ENCODE data around the gene ADGB. TPM values are rescaled to one million over a fixed set of nuclear protein-coding genes. Genes with fewer than 3 reads are reported as not detected.

ADGB gene
- total RNA-seq, 2 experiments from 2014 or later = not detected

DNA sequence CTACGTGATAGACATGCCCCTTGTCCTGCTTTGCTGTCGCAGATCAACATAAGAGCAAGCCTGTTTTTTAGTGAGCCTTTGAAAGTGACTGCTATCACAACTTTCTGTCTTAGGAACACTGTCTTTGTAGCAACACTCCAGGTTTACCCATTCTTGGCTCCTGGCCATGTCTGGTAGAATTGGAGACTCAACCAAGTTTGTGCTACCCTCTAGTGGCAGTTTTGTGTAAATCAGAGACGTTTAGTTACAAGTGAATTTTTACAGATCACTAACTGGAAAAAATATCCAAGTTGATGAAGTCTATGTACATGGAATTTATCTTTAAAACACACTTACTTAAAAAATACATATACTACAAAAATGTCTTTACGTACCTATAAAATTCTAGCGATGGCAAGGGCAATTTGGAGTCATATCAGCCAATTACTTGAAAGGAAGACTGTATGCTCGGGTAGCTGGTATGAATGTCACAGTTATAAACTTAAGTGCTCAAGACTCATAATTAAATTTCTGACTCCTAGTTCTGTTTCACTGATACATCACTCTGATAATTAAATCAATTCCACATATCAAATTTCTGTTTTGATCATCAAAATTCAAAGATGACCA, 101.4 kb downstream of the ADGB start:
- Mint-ChIP-seq H3K36me3 (ENCODE audit: low read depth) (no peaks in the 10 kb centered on the region), H3K9me3 (ENCODE audit: insufficient read depth) (no peaks in the 10 kb centered on the region), H3K4me1 (ENCODE audit: low read depth) (no peaks in the 10 kb centered on the region), H3K27me3 (ENCODE audit: low read depth) (peaks cover 5% of the 10 kb centered on the region), H3K27ac (no peak overlapping the region), H3K4me3 (no peak overlapping the region)
- peak; percentile 44 for ATAC-seq
- CTCF ChIA-PET = interaction anchor here (1.2 to 2.1 kb wide), 6 partner anchors 9 to 771 kb away, joined by 3 to 14 read pairs (median 4); no protein-coding TSS in a partner anchor
- POLR2A ChIA-PET = no interaction called here
- peak; percentile 37 for DNase-seq

DNA sequence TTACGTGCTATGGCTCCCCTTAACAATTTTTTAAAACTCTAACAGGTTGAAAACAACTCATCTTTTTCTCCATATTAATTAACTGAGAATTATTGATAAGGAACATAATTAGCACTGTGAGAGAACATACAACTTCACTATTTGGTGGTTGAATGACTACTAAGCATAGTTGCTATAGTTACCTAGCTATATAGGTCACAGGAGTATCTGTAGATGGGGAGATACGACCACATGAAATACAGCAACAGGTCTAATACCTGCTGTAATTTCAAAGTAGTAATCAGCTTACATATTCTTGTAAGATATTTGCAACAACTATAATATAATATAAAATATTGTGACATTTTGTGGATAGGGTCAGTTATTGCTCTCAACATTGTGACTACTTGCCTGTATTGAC, 102.9 kb downstream of the ADGB start:
- POLR2A ChIA-PET = no interaction called here

DNA sequence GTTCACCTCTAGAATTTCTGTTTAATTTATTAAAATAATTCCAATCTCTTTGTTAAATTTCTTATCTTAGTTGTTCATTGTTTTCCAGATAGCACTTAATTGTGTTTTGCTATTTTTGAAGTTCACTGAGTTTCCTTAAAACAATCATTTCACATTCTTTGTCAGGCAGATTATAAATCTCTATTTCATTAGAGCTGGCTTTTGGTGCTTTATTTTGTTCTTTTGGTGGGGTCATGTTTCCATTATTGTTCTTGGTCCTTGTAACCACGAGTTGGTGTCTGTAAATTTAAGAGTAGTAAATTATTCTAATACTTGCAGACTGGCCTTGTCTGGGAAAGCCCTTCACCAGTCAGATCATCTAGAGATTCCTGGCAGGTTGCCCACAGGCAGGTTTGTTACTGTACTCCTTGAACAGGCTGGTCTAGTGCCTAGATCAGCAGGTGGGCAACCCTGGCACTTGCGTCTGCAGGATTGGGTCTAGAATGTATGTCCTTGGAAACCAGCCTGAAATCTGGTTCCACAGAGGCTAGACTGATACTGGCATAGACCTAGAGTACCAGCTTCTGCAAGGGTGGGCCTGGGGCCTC, 110.4 kb downstream of the ADGB start:
- Mint-ChIP-seq H3K36me3 (ENCODE audit: low read depth) (no peaks in the 10 kb centered on the region), H3K4me1 (ENCODE audit: low read depth) (no peaks in the 10 kb centered on the region), H3K9me3 (ENCODE audit: insufficient read depth) (no peaks in the 10 kb centered on the region), H3K27me3 (ENCODE audit: low read depth) (peaks cover 2% of the 10 kb centered on the region), H3K4me3 (no peak overlapping the region), H3K27ac (no peak overlapping the region)
- CTCF ChIA-PET = no interaction called here
- no peak for ATAC-seq
- POLR2A ChIA-PET = no interaction called here
- DNase-seq = no peak

More for the DNA sequence above, 102.9 kb downstream of the ADGB start:
- CTCF ChIA-PET = no interaction called here
- Mint-ChIP-seq H3K4me3 (no peak overlapping the region), H3K27ac (no peak overlapping the region), H3K4me1 (ENCODE audit: low read depth) (no peaks in the 10 kb centered on the region), H3K36me3 (ENCODE audit: low read depth) (no peaks in the 10 kb centered on the region), H3K27me3 (ENCODE audit: low read depth) (peaks cover 5% of the 10 kb centered on the region), H3K9me3 (ENCODE audit: insufficient read depth) (no peaks in the 10 kb centered on the region)
- DNase-seq (no peak), ATAC-seq (no peak)

DNA sequence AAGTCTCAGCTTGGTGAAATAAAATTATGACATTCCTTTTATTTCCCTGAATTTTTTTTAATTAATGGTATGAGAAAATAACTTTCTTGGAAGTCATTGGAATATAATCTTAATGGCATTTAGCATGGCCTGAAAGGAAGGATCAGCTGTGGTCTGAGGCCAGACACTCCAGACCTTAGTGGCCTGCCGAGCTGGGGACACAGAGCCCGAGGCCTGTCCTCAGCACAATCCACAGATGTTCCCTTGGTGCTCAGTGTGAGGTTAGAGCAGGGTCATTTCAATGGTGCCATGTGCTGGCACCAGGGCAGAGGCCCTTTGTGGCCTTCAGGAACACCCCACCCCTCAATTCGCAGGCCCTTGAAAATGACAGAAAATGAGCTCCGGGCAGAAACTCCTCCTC, 120.6 kb downstream of the ADGB start:
- Mint-ChIP-seq H3K36me3 (ENCODE audit: low read depth) (no peaks in the 10 kb centered on the region), H3K27me3 (ENCODE audit: low read depth) (no peaks in the 10 kb centered on the region), H3K9me3 (ENCODE audit: insufficient read depth) (no peaks in the 10 kb centered on the region), H3K4me3 (no peak overlapping the region), H3K4me1 (ENCODE audit: low read depth) (no peaks in the 10 kb centered on the region), H3K27ac (no peak overlapping the region)
- ATAC-seq = no peak
- ChIA-PET POLR2A (no interaction called here), CTCF (interaction anchor here (0.7 kb wide), 1 partner anchor 43 kb away, joined by 3 read pairs; no protein-coding TSS in a partner anchor)
- DNase-seq = no peak

DNA sequence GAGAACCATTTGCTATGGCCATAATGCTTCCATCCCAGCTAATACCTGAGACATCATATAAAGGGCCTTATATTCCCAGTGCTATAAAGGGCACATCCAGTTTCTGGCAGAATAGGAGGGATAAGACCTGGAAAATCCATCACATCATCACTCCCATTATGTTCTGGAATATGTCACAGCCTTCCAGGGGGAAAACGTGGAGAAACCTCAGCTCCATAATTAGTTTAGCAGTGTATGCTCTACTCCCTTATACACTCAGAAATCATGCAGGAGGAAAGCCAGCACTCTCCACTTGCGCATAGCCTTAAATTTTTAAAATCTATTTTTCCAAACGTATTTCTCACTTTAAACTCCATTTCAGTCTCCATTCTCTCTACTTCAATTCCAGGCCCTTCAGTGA, 140.9 kb downstream of the ADGB start:
- Mint-ChIP-seq H3K4me3 (no peak overlapping the region), H3K27me3 (ENCODE audit: low read depth) (peaks cover 2% of the 10 kb centered on the region), H3K9me3 (ENCODE audit: insufficient read depth) (no peaks in the 10 kb centered on the region), H3K36me3 (ENCODE audit: low read depth) (no peaks in the 10 kb centered on the region), H3K27ac (no peak overlapping the region), H3K4me1 (ENCODE audit: low read depth) (no peaks in the 10 kb centered on the region)
- ATAC-seq (no peak), DNase-seq (no peak)
- CTCF ChIA-PET = no interaction called here
- POLR2A ChIA-PET = no interaction called here

DNA sequence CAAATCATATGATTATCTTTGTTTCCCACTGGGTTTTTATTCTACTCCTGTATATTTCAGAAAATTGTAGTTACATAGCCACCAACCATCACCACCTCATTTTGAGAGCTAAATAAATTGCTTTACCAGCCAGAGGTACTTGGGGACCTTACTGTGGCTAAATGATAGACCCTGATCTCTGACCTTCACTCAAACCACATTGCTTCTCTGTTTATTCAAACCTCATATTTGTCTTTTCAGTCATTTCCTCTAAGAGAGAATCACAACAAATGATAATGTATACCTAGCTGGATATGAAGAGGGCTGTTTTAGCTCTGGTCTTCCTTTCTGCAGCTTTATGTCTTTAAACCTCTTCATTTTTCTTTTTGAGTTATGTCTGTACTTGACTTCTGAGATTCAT, 142.8 kb downstream of the ADGB start:
- ChIA-PET CTCF (no interaction called here), POLR2A (no interaction called here)
- Mint-ChIP-seq H3K36me3 (ENCODE audit: low read depth) (no peaks in the 10 kb centered on the region), H3K4me1 (ENCODE audit: low read depth) (no peaks in the 10 kb centered on the region), H3K9me3 (ENCODE audit: insufficient read depth) (no peaks in the 10 kb centered on the region), H3K27ac (no peak overlapping the region), H3K4me3 (no peak overlapping the region), H3K27me3 (ENCODE audit: low read depth) (no peaks in the 10 kb centered on the region)
- DNase-seq (no peak), ATAC-seq (no peak)

DNA sequence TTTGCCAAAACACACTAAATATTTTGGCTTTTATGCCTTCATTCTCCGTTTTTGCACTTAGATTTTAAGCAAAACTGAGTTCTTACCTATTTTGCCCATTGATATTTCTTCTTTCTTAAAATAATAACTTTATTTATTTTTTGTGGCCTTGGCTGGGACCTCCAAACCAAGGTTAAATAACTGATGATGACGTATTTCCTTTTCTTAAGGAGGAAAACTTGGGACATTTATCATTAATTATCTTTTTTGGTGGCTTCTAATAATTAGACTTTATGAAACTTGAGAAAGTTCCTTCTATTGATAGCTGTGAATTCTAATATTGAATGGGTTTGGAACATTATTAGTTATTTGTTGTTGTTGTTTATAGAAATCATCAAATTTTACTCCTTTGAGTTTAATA, 154.5 kb downstream of the ADGB start:
- no peak overlapping the region for H3K27ac Mint-ChIP-seq
- no peak overlapping the region for H3K4me3 Mint-ChIP-seq
- no peaks in the 10 kb centered on the region for H3K4me1 Mint-ChIP-seq (ENCODE audit: low read depth)
- POLR2A ChIA-PET = no interaction called here
- no peaks in the 10 kb centered on the region for H3K9me3 Mint-ChIP-seq (ENCODE audit: insufficient read depth)
- DNase-seq = no peak
- ATAC-seq = no peak
- CTCF ChIA-PET = no interaction called here
- peaks cover 11% of the 10 kb centered on the region for H3K27me3 Mint-ChIP-seq (ENCODE audit: low read depth)
- H3K36me3 Mint-ChIP-seq (ENCODE audit: low read depth) = no peaks in the 10 kb centered on the region

DNA sequence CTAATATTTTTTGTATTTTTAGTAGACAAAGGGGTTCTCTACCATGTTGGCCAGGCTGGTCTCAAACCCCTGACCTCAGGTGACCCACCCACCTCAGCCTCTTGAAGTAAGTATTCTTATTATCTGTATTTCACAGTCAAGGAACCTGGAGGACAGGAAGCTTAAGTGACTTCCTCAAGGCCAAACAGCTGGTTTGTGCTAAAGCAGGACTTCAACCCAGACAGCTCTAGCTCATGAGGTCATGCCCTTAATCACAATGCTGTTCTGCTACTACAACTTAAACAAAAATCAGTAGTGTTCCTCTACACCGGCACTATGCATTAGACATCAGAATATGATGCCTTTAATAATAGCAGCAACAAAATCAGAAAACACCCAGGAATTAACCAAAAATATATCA, 168.9 kb downstream of the ADGB start:
- Mint-ChIP-seq H3K27me3 (ENCODE audit: low read depth) (peaks cover 3% of the 10 kb centered on the region), H3K4me3 (no peak overlapping the region), H3K36me3 (ENCODE audit: low read depth) (no peaks in the 10 kb centered on the region), H3K4me1 (ENCODE audit: low read depth) (peaks cover 22% of the 10 kb centered on the region), H3K9me3 (ENCODE audit: insufficient read depth) (no peaks in the 10 kb centered on the region), H3K27ac (no peak overlapping the region)
- no peak for ATAC-seq
- no peak for DNase-seq
- ChIA-PET POLR2A (no interaction called here), CTCF (no interaction called here)

DNA sequence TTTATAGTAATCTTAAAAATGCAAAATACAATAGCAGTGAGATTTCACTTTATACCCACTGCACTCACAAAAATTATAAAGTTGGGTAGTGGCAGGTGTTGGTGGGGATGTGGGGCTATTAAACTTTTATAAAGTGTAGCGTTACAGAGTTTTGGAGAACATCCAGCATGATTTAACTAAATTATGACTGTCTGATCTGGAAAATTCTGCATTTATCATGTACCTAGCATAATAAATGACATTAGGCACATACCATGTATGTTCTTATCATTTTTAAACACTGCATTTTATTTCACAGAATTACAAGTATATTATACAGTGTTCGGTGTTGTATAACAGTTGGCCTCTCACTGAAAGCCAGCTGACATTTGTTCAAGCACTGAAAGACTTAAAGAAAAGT, 169.9 kb downstream of the ADGB start:
- DNase-seq (no peak), ATAC-seq (no peak)
- no peaks in the 10 kb centered on the region for H3K9me3 Mint-ChIP-seq (ENCODE audit: insufficient read depth)
- H3K4me3 Mint-ChIP-seq = no peak overlapping the region
- no peaks in the 10 kb centered on the region for H3K36me3 Mint-ChIP-seq (ENCODE audit: low read depth)
- ChIA-PET CTCF (no interaction called here), POLR2A (no interaction called here)
- no peak overlapping the region for H3K27ac Mint-ChIP-seq
- H3K27me3 Mint-ChIP-seq (ENCODE audit: low read depth) = peaks cover 3% of the 10 kb centered on the region
- H3K4me1 Mint-ChIP-seq (ENCODE audit: low read depth) = peaks cover 22% of the 10 kb centered on the region

DNA sequence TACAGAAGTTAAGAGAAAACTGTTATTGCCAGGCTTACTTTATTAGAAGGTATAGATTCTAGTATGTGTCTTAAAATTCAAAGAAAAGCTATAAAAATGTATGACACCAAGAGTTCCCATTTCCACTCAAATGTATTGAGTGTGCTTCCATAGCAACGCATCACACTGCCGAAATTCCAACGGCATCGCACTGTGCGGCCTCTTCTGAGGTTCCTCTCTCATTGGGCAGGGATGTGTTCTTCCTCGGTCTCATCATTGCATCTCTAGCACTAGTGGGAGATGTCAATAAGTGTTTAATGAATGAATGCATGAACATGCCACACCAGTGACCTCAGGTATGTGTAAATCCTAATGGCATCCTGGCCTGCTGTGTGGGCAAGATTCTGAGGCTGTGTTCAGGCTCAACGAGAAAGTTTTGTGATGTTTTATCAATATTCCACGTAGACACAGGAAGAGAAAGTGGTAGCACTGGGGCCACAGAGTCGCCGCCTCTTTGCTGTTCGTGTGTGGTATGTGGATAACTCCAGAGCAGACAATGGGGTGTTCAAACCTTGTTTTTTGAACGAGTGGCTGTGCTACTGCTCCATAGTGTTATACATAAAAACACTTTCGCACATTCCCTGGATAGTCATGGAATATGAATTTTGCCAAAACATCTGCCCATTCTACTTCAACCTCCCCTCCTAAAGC, 171.6 kb downstream of the ADGB start:
- Mint-ChIP-seq H3K4me1 (ENCODE audit: low read depth) (peaks cover 22% of the 10 kb centered on the region), H3K4me3 (peak overlapping the region; percentile 47), H3K27me3 (ENCODE audit: low read depth) (peaks cover 1% of the 10 kb centered on the region), H3K9me3 (ENCODE audit: insufficient read depth) (no peaks in the 10 kb centered on the region), H3K27ac (peak overlapping the region; percentile 60), H3K36me3 (ENCODE audit: low read depth) (no peaks in the 10 kb centered on the region)
- CTCF ChIA-PET = interaction anchor here (1.4 kb wide), 1 partner anchor 15 kb away, joined by 3 read pairs; no protein-coding TSS in a partner anchor
- peak; percentile 38 for DNase-seq
- POLR2A ChIA-PET = no interaction called here
- ATAC-seq = peak; percentile 58

DNA sequence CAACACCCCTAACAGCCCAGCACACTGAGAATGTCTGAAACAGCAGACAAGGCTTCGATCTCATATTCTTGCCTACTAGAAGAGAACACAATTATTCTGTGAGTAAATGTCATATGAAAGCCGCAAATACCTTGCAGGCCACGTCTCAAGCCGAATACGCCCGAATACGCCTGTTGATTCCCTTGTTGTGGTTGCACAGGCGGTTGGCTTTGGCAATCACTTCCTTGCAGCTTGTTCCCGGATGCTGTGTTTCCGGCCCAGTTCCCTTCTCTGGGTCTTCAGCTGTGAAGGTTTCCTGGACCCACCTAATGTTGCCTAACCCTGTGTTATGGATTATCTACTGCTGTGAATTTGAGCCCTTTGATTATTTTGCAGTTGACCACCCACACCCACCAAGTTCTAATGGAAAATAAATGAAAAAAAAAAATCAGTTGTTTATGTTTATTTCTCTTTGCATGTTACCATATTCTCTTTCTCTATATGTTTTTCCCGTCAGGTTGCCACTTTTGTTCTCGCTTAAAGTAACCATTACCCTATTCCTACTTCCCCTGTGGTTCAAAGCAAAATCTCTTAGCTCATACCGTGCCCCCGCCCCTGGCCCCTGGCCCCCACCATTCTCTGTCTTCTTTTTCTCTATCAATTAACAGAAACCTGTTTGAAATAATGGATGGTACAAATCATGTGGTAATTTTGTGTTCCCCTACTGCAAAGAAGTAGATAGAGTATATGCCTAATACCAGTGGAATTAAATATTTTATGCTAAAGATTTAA, 172.4 kb downstream of the ADGB start:
- no peaks in the 10 kb centered on the region for H3K36me3 Mint-ChIP-seq (ENCODE audit: low read depth)
- peaks cover 22% of the 10 kb centered on the region for H3K4me1 Mint-ChIP-seq (ENCODE audit: low read depth)
- CTCF ChIA-PET = interaction anchor here (1.4 kb wide), 1 partner anchor 14 kb away, joined by 3 read pairs; no protein-coding TSS in a partner anchor

DNA sequence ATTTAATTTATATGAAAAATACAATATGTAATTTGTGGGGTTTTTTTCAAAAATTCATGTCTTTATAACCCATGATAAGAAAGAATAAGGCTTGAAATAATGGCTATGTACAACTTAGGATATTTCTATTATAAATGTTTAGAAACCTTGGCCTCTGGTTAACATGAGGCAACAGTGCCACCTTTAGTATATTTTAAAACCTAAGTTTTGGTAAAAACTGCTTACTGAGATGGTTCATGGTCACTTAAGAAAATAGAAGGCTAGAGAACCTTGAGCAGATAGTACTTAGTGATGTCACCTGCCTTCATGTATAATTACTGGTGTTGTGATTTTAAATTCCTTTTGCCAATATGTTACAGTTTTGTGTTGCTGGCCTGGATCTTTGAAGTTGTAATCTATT, 176.4 kb downstream of the ADGB start:
- H3K27me3 Mint-ChIP-seq (ENCODE audit: low read depth) = peaks cover 1% of the 10 kb centered on the region
- CTCF ChIA-PET = interaction anchor here (0.9 to 2.2 kb wide), 3 partner anchors 10 to 13 kb away, joined by 3 to 7 read pairs (median 5); no protein-coding TSS in a partner anchor
- DNase-seq (no peak), ATAC-seq (no peak)
- POLR2A ChIA-PET = no interaction called here
- H3K4me1 Mint-ChIP-seq (ENCODE audit: low read depth) = peaks cover 18% of the 10 kb centered on the region
- H3K9me3 Mint-ChIP-seq (ENCODE audit: insufficient read depth) = no peaks in the 10 kb centered on the region
- H3K4me3 Mint-ChIP-seq = no peak overlapping the region
- H3K27ac Mint-ChIP-seq = no peak overlapping the region
- H3K36me3 Mint-ChIP-seq (ENCODE audit: low read depth) = no peaks in the 10 kb centered on the region

More for the DNA sequence above, 172.4 kb downstream of the ADGB start:
- peak overlapping the region; percentile 60 for H3K27ac Mint-ChIP-seq
- no peaks in the 10 kb centered on the region for H3K9me3 Mint-ChIP-seq (ENCODE audit: insufficient read depth)
- peak overlapping the region; percentile 47 for H3K4me3 Mint-ChIP-seq
- DNase-seq = peak; percentile 70
- H3K27me3 Mint-ChIP-seq (ENCODE audit: low read depth) = peaks cover 1% of the 10 kb centered on the region
- POLR2A ChIA-PET = no interaction called here
- ATAC-seq = peak; percentile 87
